K562 (cell line): ENCODE results near the gene ZKSCAN3. TPM values are rescaled to one million over a fixed set of nuclear protein-coding genes. Genes with fewer than 3 reads are reported as not detected.

ENCODE experiments used
- BRD4 ChIP-seq: fragments of 200-600 bp; sonication (generic); IDR thresholded peaks from 2 replicates; pipeline ENCODE4 v1.6.1; 2017; ENCODE audit warnings: inconsistent platforms
- CEBPB ChIP-seq: fragments of 450-650 bp; IDR thresholded peaks from 2 replicates; pipeline ENCODE4 v1.6.1; 2016; ENCODE audit warnings: missing genetic modification characterization, missing compliant biosample characterization
- CHD1 ChIP-seq: fragments of 200-600 bp; sonication (generic); IDR thresholded peaks from one replicate; pipeline ENCODE4 v1.6.1; 2012; ENCODE audit warnings: mild to moderate bottlenecking, moderate library complexity, low read length, inconsistent platforms
- LEF1 ChIP-seq: fragments of 450-650 bp; IDR thresholded peaks from 2 replicates; pipeline ENCODE4 v1.6.1; 2016; ENCODE audit warnings: mild to moderate bottlenecking
- MEF2D ChIP-seq: conservative IDR thresholded peaks from 2 replicates; pipeline ENCODE4 v1.6.1; 2016; ENCODE audit warnings: low read depth, missing genetic modification characterization, missing compliant biosample characterization
- NFE2 ChIP-seq: IDR thresholded peaks from 2 replicates; pipeline ENCODE4 v1.6.1; 2014; ENCODE audit warnings: antibody characterized with exemption, low read depth
- POLR2H ChIP-seq: IDR thresholded peaks from 2 replicates; pipeline ENCODE4 v1.6.1; 2016; ENCODE audit warnings: missing genetic modification characterization, low read depth, mild to moderate bottlenecking, control low read depth, missing compliant biosample characterization, moderate library complexity
- SRSF9 ChIP-seq: fragments of 200-400 bp; formaldehyde crosslinking; IDR thresholded peaks from 2 replicates; pipeline ENCODE4 v1.6.1; 2017; ENCODE audit warnings: low read depth, low read length, borderline replicate concordance
- ZBTB17 ChIP-seq: fragments of 450-650 bp; formaldehyde crosslinking; IDR thresholded peaks from 2 replicates; pipeline ENCODE4 v1.4.0; 2020; ENCODE audit warnings: mild to moderate bottlenecking
- ZBTB34 ChIP-seq: fragments of 250-450 bp; sonication (Bioruptor Pico); IDR thresholded peaks from 2 replicates; pipeline ENCODE4 v1.8.0; 2021; ENCODE audit warnings: mild to moderate bottlenecking, moderate library complexity
- ZBTB7A ChIP-seq: IDR thresholded peaks from 2 replicates; pipeline ENCODE4 v1.6.1; 2011; ENCODE audit warnings: low read depth, mild to moderate bottlenecking, low read length, moderate library complexity, borderline replicate concordance; ENCODE audit not compliant: control insufficient read depth
- ZKSCAN8 ChIP-seq: fragments of 200-800 bp; sonication (Bioruptor generic); IDR thresholded peaks from 2 replicates; pipeline ENCODE4 v1.6.1; 2016; ENCODE audit warnings: missing genetic modification characterization, missing compliant biosample characterization
- ZNF316 ChIP-seq: fragments of 450-650 bp; IDR thresholded peaks from 2 replicates; pipeline ENCODE4 v1.6.1; 2016
- ZNF584 ChIP-seq: fragments of 200-800 bp; sonication (Bioruptor generic); IDR thresholded peaks from 2 replicates; pipeline ENCODE4 v1.6.1; 2016; ENCODE audit warnings: low read depth, mild to moderate bottlenecking, missing genetic modification characterization, missing compliant biosample characterization
- ZNF644 ChIP-seq: fragments of 200-800 bp; sonication (Bioruptor generic); IDR thresholded peaks from 2 replicates; pipeline ENCODE4 v1.6.1; 2016; ENCODE audit warnings: low read depth, missing genetic modification characterization, missing compliant biosample characterization
- ZNF655 ChIP-seq: fragments of 250-450 bp; sonication (Bioruptor Pico); IDR thresholded peaks from 2 replicates; pipeline ENCODE4 v1.5.0; 2021
- polyA plus RNA-seq, 8 experiments: library from polyadenylated mRNA; depleted of rRNA in 4 of 8; stranded (reverse) in 5 of 8; unstranded in 3 of 8; fragments of >200 nt; fragmentation: Nextera tagmentation in 2 of 8; fragmentation: Illumina TruSeq in 1 of 8; extraction: Ambion mirVana in 2 of 8; extraction: Trizol in 1 of 8; gene quantifications; 2 replicates each; pipeline versions ENCODE4 v1.2.1 to v1.2.3, GENCODE V29; 2011 to 2014; ENCODE audit warnings: inconsistent platforms in 1 of 8, missing spikeins in 1 of 8
- total RNA-seq, 7 experiments: library from RNA; depleted of rRNA in 6 of 7; stranded (reverse); fragments of >200 nt in 6 of 7; fragmentation: Illumina TruSeq in 2 of 7; extraction: Trizol in 2 of 7; gene quantifications; 2 replicates each; pipeline versions ENCODE4 v1.2.1 to v1.2.3, GENCODE V29; 2011 to 2021; ENCODE audit warnings: low replicate concordance in 1 of 7

ZKSCAN3 gene
- total and polyA plus RNA-seq, 9 of the 15 experiments (the other 6 are each of a cell fraction or from before 2014, with no cell fraction given) = 3.0 to 12.4 (median 10.2) TPM

DNA sequence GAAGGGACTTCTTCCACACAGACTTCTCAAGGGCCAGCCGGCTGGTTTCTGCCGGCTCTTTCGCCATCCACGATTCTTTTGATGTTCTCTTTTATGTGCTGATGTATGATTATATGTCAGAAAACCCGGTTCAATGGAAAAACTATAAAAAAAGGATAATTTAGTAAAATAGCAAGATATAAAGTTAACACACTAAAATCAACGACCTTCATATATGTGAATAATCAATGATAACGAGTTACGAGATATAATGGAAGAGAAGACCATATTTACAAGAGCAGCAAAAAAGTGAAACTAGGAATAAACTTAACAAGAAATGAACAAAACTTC, 50.3 kb downstream of the ZKSCAN3 start (continued):
- TF ChIP-seq ZBTB34 (CRISPR knock-in tag) = no peak
- no peak for TF ChIP-seq SRSF9
- 0 out of 2 replicates have a peak, but pooled peaks have one; percentile 13 for TF ChIP-seq ZKSCAN8 (CRISPR knock-in tag)
- TF ChIP-seq ZNF584 (CRISPR knock-in tag) = peak; percentile 63; the same call in 1 of the 2 replicates
- no peak; the same call in 1 of the 2 replicates for TF ChIP-seq LEF1
- TF ChIP-seq ZBTB17 = no peak
- TF ChIP-seq NFE2 = no peak
- no peak for TF ChIP-seq ZBTB7A
- peak; percentile 62 for TF ChIP-seq ZNF316
- 0 out of 2 replicates have a peak, but pooled peaks have one; percentile 1 for TF ChIP-seq POLR2H (tag)
- no peak for TF ChIP-seq CEBPB
- TF ChIP-seq CHD1 = peak; percentile 10
- no peak for TF ChIP-seq ZNF655 (CRISPR knock-in tag)
- TF ChIP-seq ZNF644 = no peak
- TF ChIP-seq BRD4 = no peak
- no peak for TF ChIP-seq MEF2D (tag)
